ENCODE data around the gene SPTLC3.

DNA sequence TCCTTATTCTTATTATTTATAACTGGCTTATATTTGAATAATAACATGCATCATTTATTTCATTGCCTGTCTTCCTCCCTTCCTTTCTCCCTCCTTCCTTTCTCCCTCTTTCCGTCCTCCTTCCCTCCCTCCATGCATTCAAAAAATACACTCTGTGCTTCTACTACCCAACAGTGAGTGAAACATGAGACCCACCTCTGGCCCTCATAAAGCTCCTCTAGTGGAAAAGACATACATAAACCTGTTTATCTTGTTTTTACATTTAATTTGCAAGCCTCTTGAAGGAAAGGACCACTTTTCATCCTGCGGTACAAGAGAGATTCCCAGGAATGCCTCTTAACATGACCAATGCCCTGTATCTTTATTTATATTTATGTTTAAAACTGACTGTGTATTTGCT is 190.5 kb downstream of the SPTLC3 start:
- TF ChIP-seq NFIC (IDR thresholded peaks at IDR 0.05) (no peak), YY1 (IDR thresholded peaks at IDR 0.05; ENCODE audit: low read depth) (no peak), EP300 (IDR thresholded peaks at IDR 0.05; ENCODE audit: borderline replicate concordance) (no peak), TAF1 (IDR thresholded peaks at IDR 0.05; ENCODE audit: low read depth) (no peak), CREB1 (IDR thresholded peaks at IDR 0.05; ENCODE audit: low read depth) (no peak), RAD21 (IDR thresholded peaks at IDR 0.05; ENCODE audit: low read depth) (no peak)
- TF ChIP-seq, protein P1, sequence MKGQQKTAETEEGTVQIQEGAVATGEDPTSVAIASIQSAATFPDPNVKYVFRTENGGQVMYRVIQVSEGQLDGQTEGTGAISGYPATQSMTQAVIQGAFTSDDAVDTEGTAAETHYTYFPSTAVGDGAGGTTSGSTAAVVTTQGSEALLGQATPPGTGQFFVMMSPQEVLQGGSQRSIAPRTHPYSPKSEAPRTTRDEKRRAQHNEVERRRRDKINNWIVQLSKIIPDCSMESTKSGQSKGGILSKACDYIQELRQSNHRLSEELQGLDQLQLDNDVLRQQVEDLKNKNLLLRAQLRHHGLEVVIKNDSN (IDR thresholded peaks at IDR 0.05): no peak

Data from Ishikawa (cell line).